GM12801 (cell line): ENCODE measurements around the gene RTN4R.

ENCODE experiments used
- CTCF ChIP-seq: IDR thresholded peaks from one replicate; pipeline ENCODE4 v1.5.1; 2011; ENCODE audit warnings: control low read depth; ENCODE audit not compliant: insufficient read length; ENCODE audit errors: extremely low read depth

The RTN4R gene

GRCh38 chr22:20240447-20240764 is 27.7 kb downstream of the RTN4R start:
- no peak for TF ChIP-seq CTCF

GRCh38 chr22:20239676-20240446 is 28.3 kb downstream of the RTN4R start:
- TF ChIP-seq CTCF, result no peak

GRCh38 chr22:20238901-20239675 is 29.0 kb downstream of the RTN4R start:
- no peak for TF ChIP-seq CTCF

- no peak for TF ChIP-seq CTCF
Observed at GRCh38 chr22:20238536-20238900, 29.6 kb downstream of the RTN4R start.

- TF ChIP-seq CTCF, result no peak
Observed at GRCh38 chr22:20237480-20238440, 30.4 kb downstream of the RTN4R start.

- no peak for TF ChIP-seq CTCF
Observed at GRCh38 chr22:20236052-20236717, 31.9 kb downstream of the RTN4R start.
